PC-3 (cell line): Measurements from ENCODE around the gene SLC43A3.

Experiments used
- CTCF ChIP-seq: fragments of 300-600 bp; sonication (generic); conservative IDR thresholded peaks from 2 replicates; pipeline ENCODE4 v1.5.1; 2017; ENCODE audit warnings: antibody characterized with exemption, low read depth, mild to moderate bottlenecking, low read length
- EZH2 ChIP-seq: fragments of 300-600 bp; sonication (generic); IDR thresholded peaks from one replicate; pipeline ENCODE4 v1.6.1; 2017; ENCODE audit warnings: antibody characterized with exemption, mild to moderate bottlenecking, low read length; ENCODE audit not compliant: unreplicated experiment

- no peak for TF ChIP-seq EZH2
- no peak for TF ChIP-seq CTCF
These were observed 26.7 kb upstream of the SLC43A3 start for GRCh38 chr11:57453543-57454177.
